GM23338 (cell line): ENCODE data around the gene ELFN1. TPM values are rescaled to one million over a fixed set of nuclear protein-coding genes. Genes with fewer than 3 reads are reported as not detected.

Experiments used
- ATAC-seq: fragments of 200-7000 bp; cut with Tn5 transposase; 3 replicates; pipeline ENCODE4 v1.9.1; 2020
- DNase-seq: peaks from one replicate; pipeline ENCODE4 v3.0.0-alpha.2; 2015; ENCODE audit warnings: low spot score
- H2AFZ ChIP-seq: fragments of 200-600 bp; sonication (generic); 2 replicates; pipeline ENCODE4 v1.8.0; 2016; ENCODE audit warnings: antibody characterized with exemption, mild to moderate bottlenecking, moderate library complexity
- H3F3A ChIP-seq: fragments of 200-600 bp; sonication (generic); replicated peaks from 2 replicates; pipeline ENCODE4 v1.8.0; 2017; ENCODE audit warnings: antibody characterized with exemption, mixed run types, low read depth
- H3K27ac ChIP-seq: fragments of 200-600 bp; sonication (generic); 2 replicates; pipeline ENCODE4 v1.6.1; 2016; ENCODE audit warnings: low read depth
- H3K27me3 ChIP-seq: fragments of 200-600 bp; sonication (generic); 2 replicates; pipeline ENCODE4 v1.8.0; 2016; ENCODE audit warnings: mild to moderate bottlenecking, mixed run types, moderate library complexity; ENCODE audit not compliant: insufficient read depth
- H3K36me3 ChIP-seq: fragments of 200-600 bp; sonication (generic); 2 replicates; pipeline ENCODE4 v1.8.0; 2016; ENCODE audit warnings: mild to moderate bottlenecking; ENCODE audit not compliant: insufficient read depth
- H3K4me1 ChIP-seq: fragments of 200-600 bp; sonication (generic); 2 replicates; pipeline ENCODE4 v1.8.0; 2016; ENCODE audit warnings: mild to moderate bottlenecking, moderate library complexity; ENCODE audit not compliant: insufficient read depth
- H3K4me2 ChIP-seq: fragments of 200-600 bp; sonication (generic); 2 replicates; pipeline ENCODE4 v1.7.1; 2017; ENCODE audit warnings: mixed run types
- H3K4me3 ChIP-seq: fragments of 200-600 bp; sonication (generic); 2 replicates; pipeline ENCODE4 v1.6.1; 2016; ENCODE audit warnings: mixed run types
- H3K79me2 ChIP-seq: fragments of 200-600 bp; sonication (generic); replicated peaks from 2 replicates; pipeline ENCODE4 v1.8.0; 2017; ENCODE audit warnings: mild to moderate bottlenecking; ENCODE audit not compliant: insufficient read depth
- H3K9me2 ChIP-seq: fragments of 200-600 bp; sonication (generic); 2 replicates; pipeline ENCODE4 v1.8.0; 2017; ENCODE audit not compliant: insufficient read depth
- H4K20me1 ChIP-seq: fragments of 200-600 bp; sonication (generic); replicated peaks from 2 replicates; pipeline ENCODE4 v1.8.0; 2017; ENCODE audit warnings: mild to moderate bottlenecking; ENCODE audit not compliant: insufficient read depth
- H3K27ac Mint-ChIP-seq: 2 replicates; pipeline ENCODE4 v1.8.0; 2020; ENCODE audit warnings: inconsistent platforms, mild to moderate bottlenecking, moderate library complexity, mixed read lengths
- H3K27me3 Mint-ChIP-seq: 3 replicates; pipeline ENCODE4 v1.8.0; 2022; ENCODE audit warnings: low read depth, mild to moderate bottlenecking, moderate library complexity, mixed read lengths, inconsistent platforms; ENCODE audit not compliant: insufficient read depth, poor library complexity
- H3K36me3 Mint-ChIP-seq: 3 replicates; pipeline ENCODE4 v1.8.0; 2021; ENCODE audit warnings: low read depth, mild to moderate bottlenecking, inconsistent platforms, moderate library complexity, mixed read lengths
- H3K4me1 Mint-ChIP-seq: 3 replicates; pipeline ENCODE4 v1.8.0; 2020; ENCODE audit warnings: mild to moderate bottlenecking, inconsistent platforms, mixed read lengths
- H3K4me3 Mint-ChIP-seq: 3 replicates; pipeline ENCODE4 v1.8.0; 2021; ENCODE audit warnings: moderate library complexity, mild to moderate bottlenecking, inconsistent platforms, mixed read lengths
- H3K9me3 Mint-ChIP-seq: 3 replicates; pipeline ENCODE4 v1.8.0; 2020; ENCODE audit warnings: moderate library complexity, mild to moderate bottlenecking, inconsistent platforms, mixed read lengths
- CREB1 ChIP-seq: fragments of 250-450 bp; sonication (Bioruptor Pico); IDR thresholded peaks from 2 replicates; pipeline ENCODE4 v1.5.0; 2020; ENCODE audit warnings: low read depth, mild to moderate bottlenecking, moderate library complexity
- EZH2 ChIP-seq: fragments of 200-600 bp; sonication (generic); IDR thresholded peaks from one replicate; pipeline ENCODE4 v1.8.0; 2017; ENCODE audit warnings: antibody characterized with exemption, mild to moderate bottlenecking, low read depth; ENCODE audit not compliant: unreplicated experiment
- EZH2phosphoT487 ChIP-seq: fragments of 200-600 bp; sonication (generic); IDR thresholded peaks from one replicate; pipeline ENCODE4 v1.8.1; 2018; ENCODE audit warnings: antibody characterized with exemption; ENCODE audit not compliant: unreplicated experiment
- JUNB ChIP-seq: IDR thresholded peaks from one replicate; pipeline ENCODE4 v1.6.1; 2016; ENCODE audit warnings: antibody characterized with exemption; ENCODE audit not compliant: unreplicated experiment
- NANOG ChIP-seq: IDR thresholded peaks from 2 replicates; pipeline ENCODE4 v1.6.1; 2016; ENCODE audit warnings: antibody characterized with exemption, borderline replicate concordance
- POLR2AphosphoS5 ChIP-seq: IDR thresholded peaks from 2 replicates; pipeline ENCODE4 v1.6.1; 2016; ENCODE audit warnings: antibody characterized with exemption, low read depth
- STAT1 ChIP-seq: IDR thresholded peaks from one replicate; pipeline ENCODE4 v1.6.1; 2016; ENCODE audit warnings: antibody characterized with exemption; ENCODE audit not compliant: unreplicated experiment
- ZNF114 ChIP-seq: fragments of 250-450 bp; sonication (Bioruptor Pico); IDR thresholded peaks from 2 replicates; pipeline ENCODE4 v1.5.0; 2020; ENCODE audit warnings: mild to moderate bottlenecking, moderate library complexity
- ZNF331 ChIP-seq: fragments of 250-450 bp; sonication (Bioruptor Pico); IDR thresholded peaks from 2 replicates; pipeline ENCODE4 v1.5.0; 2020; ENCODE audit warnings: low read depth, mild to moderate bottlenecking, moderate library complexity
- polyA plus RNA-seq: library from polyadenylated mRNA; unstranded; fragments of >200 nt; fragmentation: Nextera tagmentation; extraction: Ambion mirVana; gene quantifications from 2 replicates; pipeline ENCODE4 v1.2.1, GENCODE V29; 2016
- total RNA-seq: library from RNA; depleted of rRNA; stranded (reverse); fragments of >200 nt; shearing (Covaris generic); gene quantifications from 2 replicates; pipeline ENCODE4 v1.2.3, GENCODE V29; 2014
- TF ChIP-seq, protein P1 (sequence below), 2 experiments: fragments of 200-600 bp in 1 of 2; sonication (generic) in 1 of 2; conservative IDR thresholded peaks; 2 replicates each; pipeline versions ENCODE4 v1.5.1 to v1.6.1; 2016 to 2017; ENCODE audit warnings: antibody characterized with exemption in 2 of 2, low read depth in 2 of 2, mild to moderate bottlenecking in 2 of 2, moderate library complexity in 1 of 2
- TF ChIP-seq, protein P2 (sequence below): IDR thresholded peaks from one replicate; pipeline ENCODE4 v1.6.1; 2018; ENCODE audit warnings: antibody characterized with exemption; ENCODE audit not compliant: unreplicated experiment
- TF ChIP-seq, protein P3 (sequence below): IDR thresholded peaks from 2 replicates; pipeline ENCODE4 v1.6.1; 2016; ENCODE audit warnings: antibody characterized with exemption

Gene ELFN1
- total and polyA plus RNA-seq, 2 experiments from 2014 or later, result 0.08 to 3.5 TPM

DNA sequence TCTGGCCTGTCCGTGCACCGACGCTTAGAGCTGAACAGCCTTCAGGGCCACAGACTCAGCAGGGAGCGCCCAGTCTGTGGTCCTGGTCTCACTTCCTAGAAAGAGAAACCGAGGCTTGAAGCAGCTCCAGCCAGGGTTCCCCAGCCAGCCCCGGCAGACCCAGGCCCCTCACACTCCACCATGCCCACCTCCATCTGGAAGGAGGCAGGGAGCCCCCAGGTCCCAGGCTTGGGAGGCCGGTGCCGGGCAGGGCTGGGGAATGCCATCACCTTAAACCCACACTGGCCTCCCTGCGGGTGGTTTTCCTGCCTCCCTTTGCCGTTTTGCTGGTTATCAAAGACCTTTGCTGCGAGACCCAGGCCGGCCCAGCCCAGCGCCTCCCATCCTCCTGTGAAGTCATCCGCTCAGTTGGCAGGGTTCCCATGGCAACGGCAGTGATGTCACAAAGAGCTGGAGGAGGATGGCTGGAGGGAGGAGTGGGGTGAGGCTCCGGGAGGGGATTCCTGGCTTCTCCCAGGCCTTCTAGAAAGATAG, 24.0 kb downstream of the ELFN1 start:
- Histone ChIP-seq H3K79me2 (no peaks in the 10 kb centered on the region), H3K4me3 (no peak overlapping the region), H3K27ac (no peak overlapping the region), H3K9me2 (0 out of 2 replicates have a peak, but pooled peaks cover 2% of the 10 kb centered on the region), H3K36me3 (no peaks in the 10 kb centered on the region), H4K20me1 (no peaks in the 10 kb centered on the region), H3K4me2 (no peak overlapping the region), H3F3A (no peaks in the 10 kb centered on the region), H3K4me1 (peaks cover 7% of the 10 kb centered on the region), H2AFZ (no peak overlapping the region), H3K27me3 (no peaks in the 10 kb centered on the region)
- ATAC-seq, result peak; percentile 81
- Mint-ChIP-seq H3K4me1 (peaks cover 21% of the 10 kb centered on the region), H3K27ac (no peak overlapping the region), H3K9me3 (no peaks in the 10 kb centered on the region; the same call in 2 of the 3 replicates), H3K27me3 (peaks cover 9% of the 10 kb centered on the region), H3K36me3 (no peaks in the 10 kb centered on the region), H3K4me3 (no peak overlapping the region)
- DNase-seq, result peak; percentile 87
- TF ChIP-seq EZH2 (no peak), CREB1 (CRISPR knock-in tag) (peak; percentile 78)

DNA sequence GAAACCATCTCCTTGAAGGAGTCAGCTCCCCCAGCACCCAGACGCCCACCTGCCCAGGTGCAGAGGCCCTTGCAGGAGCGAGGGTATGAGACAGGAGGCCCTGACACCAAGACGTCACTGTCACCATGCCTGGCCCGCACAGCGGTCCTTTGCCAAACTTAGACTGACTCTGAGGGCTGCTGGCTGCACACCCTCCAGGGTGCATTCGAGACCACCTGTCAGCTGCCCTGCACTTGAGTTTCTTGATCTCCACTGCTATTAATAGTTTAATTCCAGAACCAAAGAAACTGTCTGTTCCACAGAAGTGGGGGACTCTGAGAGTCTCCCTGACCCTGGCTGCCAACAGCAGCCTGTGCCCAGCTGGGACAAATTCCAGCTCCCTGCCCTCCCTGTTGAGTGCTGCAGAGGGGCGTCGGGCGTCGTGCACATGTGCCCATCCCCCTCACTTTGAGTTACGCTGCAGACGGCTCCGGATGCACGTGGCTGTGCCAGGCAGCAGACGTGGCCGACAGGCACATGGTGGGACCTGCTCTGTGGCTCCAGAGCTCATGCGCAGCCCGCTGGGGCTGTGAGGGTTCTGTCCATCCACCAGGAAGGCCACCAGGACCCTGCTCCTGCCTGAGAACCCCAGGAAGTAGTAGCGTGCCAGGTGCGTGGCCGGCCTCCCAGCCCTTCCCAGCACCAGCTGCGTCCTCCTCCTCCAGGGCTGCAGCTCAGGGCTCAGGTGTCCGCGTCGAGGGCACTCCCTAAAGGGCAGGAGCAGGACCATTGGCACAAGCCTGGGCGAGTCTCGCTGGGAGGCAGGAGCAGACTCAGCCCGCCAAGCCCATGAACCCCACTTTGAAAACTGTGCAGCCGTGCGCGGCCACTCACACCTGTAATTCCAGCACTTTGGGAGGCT, 24.8 kb downstream of the ELFN1 start:
- 0 out of 2 replicates have a peak overlapping the region, but pooled peaks have one; percentile 52 for H3K27ac Mint-ChIP-seq
- H3K36me3 Mint-ChIP-seq, result no peaks in the 10 kb centered on the region
- Histone ChIP-seq H3K27ac (no peak overlapping the region), H3K36me3 (no peaks in the 10 kb centered on the region), H3K27me3 (no peaks in the 10 kb centered on the region), H2AFZ (no peak overlapping the region), H3F3A (no peaks in the 10 kb centered on the region), H4K20me1 (no peaks in the 10 kb centered on the region), H3K4me3 (no peak overlapping the region), H3K4me2 (no peak overlapping the region), H3K9me2 (0 out of 2 replicates have a peak, but pooled peaks cover 2% of the 10 kb centered on the region), H3K79me2 (no peaks in the 10 kb centered on the region), H3K4me1 (peaks cover 7% of the 10 kb centered on the region)
- H3K9me3 Mint-ChIP-seq, result no peaks in the 10 kb centered on the region; the same call in 2 of the 3 replicates
- H3K4me3 Mint-ChIP-seq, result no peak overlapping the region; the same call in 2 of the 3 replicates
- peaks cover 9% of the 10 kb centered on the region for H3K27me3 Mint-ChIP-seq
- no peak for DNase-seq
- H3K4me1 Mint-ChIP-seq, result peaks cover 21% of the 10 kb centered on the region
- no peak for ATAC-seq
- TF ChIP-seq POLR2AphosphoS5, result no peak
- TF ChIP-seq EZH2phosphoT487, result no peak
- no peak for TF ChIP-seq CREB1 (CRISPR knock-in tag)
- TF ChIP-seq ZNF331 (CRISPR knock-in tag), result no peak
- TF ChIP-seq EZH2, result no peak
- TF ChIP-seq NANOG, result no peak
- TF ChIP-seq, protein P1, sequence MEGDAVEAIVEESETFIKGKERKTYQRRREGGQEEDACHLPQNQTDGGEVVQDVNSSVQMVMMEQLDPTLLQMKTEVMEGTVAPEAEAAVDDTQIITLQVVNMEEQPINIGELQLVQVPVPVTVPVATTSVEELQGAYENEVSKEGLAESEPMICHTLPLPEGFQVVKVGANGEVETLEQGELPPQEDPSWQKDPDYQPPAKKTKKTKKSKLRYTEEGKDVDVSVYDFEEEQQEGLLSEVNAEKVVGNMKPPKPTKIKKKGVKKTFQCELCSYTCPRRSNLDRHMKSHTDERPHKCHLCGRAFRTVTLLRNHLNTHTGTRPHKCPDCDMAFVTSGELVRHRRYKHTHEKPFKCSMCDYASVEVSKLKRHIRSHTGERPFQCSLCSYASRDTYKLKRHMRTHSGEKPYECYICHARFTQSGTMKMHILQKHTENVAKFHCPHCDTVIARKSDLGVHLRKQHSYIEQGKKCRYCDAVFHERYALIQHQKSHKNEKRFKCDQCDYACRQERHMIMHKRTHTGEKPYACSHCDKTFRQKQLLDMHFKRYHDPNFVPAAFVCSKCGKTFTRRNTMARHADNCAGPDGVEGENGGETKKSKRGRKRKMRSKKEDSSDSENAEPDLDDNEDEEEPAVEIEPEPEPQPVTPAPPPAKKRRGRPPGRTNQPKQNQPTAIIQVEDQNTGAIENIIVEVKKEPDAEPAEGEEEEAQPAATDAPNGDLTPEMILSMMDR (conservative IDR thresholded peaks at IDR 0.05; ENCODE audit: low read depth in 2 of 2), result no peak
- no peak for TF ChIP-seq STAT1
- TF ChIP-seq ZNF114 (CRISPR knock-in tag), result no peak
- TF ChIP-seq, protein P2, sequence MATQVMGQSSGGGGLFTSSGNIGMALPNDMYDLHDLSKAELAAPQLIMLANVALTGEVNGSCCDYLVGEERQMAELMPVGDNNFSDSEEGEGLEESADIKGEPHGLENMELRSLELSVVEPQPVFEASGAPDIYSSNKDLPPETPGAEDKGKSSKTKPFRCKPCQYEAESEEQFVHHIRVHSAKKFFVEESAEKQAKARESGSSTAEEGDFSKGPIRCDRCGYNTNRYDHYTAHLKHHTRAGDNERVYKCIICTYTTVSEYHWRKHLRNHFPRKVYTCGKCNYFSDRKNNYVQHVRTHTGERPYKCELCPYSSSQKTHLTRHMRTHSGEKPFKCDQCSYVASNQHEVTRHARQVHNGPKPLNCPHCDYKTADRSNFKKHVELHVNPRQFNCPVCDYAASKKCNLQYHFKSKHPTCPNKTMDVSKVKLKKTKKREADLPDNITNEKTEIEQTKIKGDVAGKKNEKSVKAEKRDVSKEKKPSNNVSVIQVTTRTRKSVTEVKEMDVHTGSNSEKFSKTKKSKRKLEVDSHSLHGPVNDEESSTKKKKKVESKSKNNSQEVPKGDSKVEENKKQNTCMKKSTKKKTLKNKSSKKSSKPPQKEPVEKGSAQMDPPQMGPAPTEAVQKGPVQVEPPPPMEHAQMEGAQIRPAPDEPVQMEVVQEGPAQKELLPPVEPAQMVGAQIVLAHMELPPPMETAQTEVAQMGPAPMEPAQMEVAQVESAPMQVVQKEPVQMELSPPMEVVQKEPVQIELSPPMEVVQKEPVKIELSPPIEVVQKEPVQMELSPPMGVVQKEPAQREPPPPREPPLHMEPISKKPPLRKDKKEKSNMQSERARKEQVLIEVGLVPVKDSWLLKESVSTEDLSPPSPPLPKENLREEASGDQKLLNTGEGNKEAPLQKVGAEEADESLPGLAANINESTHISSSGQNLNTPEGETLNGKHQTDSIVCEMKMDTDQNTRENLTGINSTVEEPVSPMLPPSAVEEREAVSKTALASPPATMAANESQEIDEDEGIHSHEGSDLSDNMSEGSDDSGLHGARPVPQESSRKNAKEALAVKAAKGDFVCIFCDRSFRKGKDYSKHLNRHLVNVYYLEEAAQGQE, result no peak
- TF ChIP-seq, protein P3, sequence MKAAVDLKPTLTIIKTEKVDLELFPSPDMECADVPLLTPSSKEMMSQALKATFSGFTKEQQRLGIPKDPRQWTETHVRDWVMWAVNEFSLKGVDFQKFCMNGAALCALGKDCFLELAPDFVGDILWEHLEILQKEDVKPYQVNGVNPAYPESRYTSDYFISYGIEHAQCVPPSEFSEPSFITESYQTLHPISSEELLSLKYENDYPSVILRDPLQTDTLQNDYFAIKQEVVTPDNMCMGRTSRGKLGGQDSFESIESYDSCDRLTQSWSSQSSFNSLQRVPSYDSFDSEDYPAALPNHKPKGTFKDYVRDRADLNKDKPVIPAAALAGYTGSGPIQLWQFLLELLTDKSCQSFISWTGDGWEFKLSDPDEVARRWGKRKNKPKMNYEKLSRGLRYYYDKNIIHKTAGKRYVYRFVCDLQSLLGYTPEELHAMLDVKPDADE, result no peak
- no peak for TF ChIP-seq JUNB
